Activated CD8-positive, alpha-beta T cell treated with anti-CD3 and anti-CD28 coated beads for 36 hours (primary cell): ENCODE measurements around the gene RPLP2. TPM values are rescaled to one million over a fixed set of nuclear protein-coding genes. Genes with fewer than 3 reads are reported as not detected.

ENCODE experiments used
- ATAC-seq: fragments of 200-7000 bp; cut with Tn5 transposase; one replicate; pipeline ENCODE4 v1.10.0; 2021; ENCODE audit warnings: mild to moderate bottlenecking, moderate library complexity
- CTCF ChIA-PET: fragments of 350-600 bp; sonication (Branson Sonifier 250); formaldehyde crosslinking; loops from one replicate; lab custom pipeline; 2021; ENCODE audit warnings: antibody characterized with exemption; lab: Charles Lee
- POLR2A ChIA-PET: fragments of 350-600 bp; sonication (Branson Sonifier 250); formaldehyde crosslinking; loops from one replicate; lab custom pipeline; 2021; ENCODE audit warnings: antibody characterized with exemption; lab: Charles Lee
- DNase-seq: peaks from one replicate; pipeline ENCODE4 v3.0.0-alpha.2; 2020
- H3K27ac Mint-ChIP-seq: one replicate; pipeline ENCODE4 v1.8.0; 2021; ENCODE audit warnings: mild to moderate bottlenecking, mixed read lengths
- H3K27me3 Mint-ChIP-seq: one replicate; pipeline ENCODE4 v1.8.0; 2021; ENCODE audit warnings: mixed read lengths
- H3K36me3 Mint-ChIP-seq: one replicate; pipeline ENCODE4 v1.8.0; 2021; ENCODE audit warnings: low read depth, mixed read lengths
- H3K4me1 Mint-ChIP-seq: one replicate; pipeline ENCODE4 v1.8.0; 2021; ENCODE audit warnings: low read depth, mixed read lengths
- H3K4me3 Mint-ChIP-seq: one replicate; pipeline ENCODE4 v1.8.0; 2021; ENCODE audit warnings: mild to moderate bottlenecking, moderate library complexity, mixed read lengths
- H3K9me3 Mint-ChIP-seq: one replicate; pipeline ENCODE4 v1.8.0; 2021; ENCODE audit warnings: mixed read lengths
- intact Hi-C: fragments of 100-400 bp; cut with micrococcal nuclease; formaldehyde crosslinking; loops from one replicate; pipeline ENCODE4 v1.10.0; 2022
- total RNA-seq, 2 experiments: library from RNA; stranded (reverse); gene quantifications; one replicate each; pipeline ENCODE4 v1.2.3, GENCODE V29; 2021
- TF ChIP-seq, protein P1 (sequence below): fragments of 200-600 bp; IDR thresholded peaks from one replicate; pipeline ENCODE4 v1.8.0; 2022; ENCODE audit warnings: antibody characterized with exemption, mild to moderate bottlenecking

The RPLP2 gene
- total RNA-seq, 2 experiments from 2014 or later: 3,638 to 3,686 TPM

DNA sequence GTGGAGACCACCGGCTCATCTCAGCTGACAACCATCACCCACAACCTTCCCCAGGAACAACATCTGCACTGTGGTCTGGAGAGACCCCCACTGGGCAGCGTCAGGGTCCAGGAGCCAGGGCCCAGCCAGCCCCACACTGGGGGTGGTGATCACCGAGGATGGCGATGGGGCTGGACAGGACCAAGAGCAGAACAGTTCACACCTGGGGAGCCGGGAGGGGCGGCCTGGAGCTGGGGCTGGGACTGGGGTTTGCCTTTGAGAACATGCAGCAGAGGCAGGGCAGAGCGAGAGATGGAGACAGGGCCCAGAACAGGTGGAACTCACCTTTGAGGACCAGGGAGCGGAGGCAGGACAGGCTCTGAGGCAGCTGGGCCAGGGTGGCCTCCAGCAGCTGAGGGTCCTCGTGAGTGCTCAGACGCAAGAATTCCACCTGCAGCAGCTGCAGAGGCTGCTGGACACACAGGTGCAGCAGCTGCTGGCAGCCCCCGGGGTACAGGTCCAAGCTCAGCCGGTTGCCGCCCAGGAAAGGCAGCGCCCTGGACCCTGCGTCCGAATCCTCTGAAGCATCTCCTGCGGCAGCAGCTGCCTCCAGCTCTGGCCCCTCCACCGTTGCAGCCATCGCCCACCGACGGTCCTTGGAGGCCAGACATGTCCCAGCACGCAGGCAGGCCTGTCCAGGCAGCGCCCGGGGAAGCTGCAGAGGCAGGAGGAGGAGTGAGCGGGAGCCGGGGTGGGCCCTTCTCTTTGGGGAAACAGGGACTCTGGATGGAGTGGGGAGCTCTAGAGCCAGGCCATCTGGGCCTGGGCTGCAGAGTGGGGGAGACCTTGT, 5.8 kb upstream of the RPLP2 start:
- H3K36me3 Mint-ChIP-seq: peaks cover 4% of the 10 kb centered on the region
- H3K4me3 Mint-ChIP-seq: peak overlapping the region; percentile 79
- DNase-seq (no peak), ATAC-seq (no peak)
- peak overlapping the region; percentile 81 for H3K27ac Mint-ChIP-seq
- H3K9me3 Mint-ChIP-seq: no peaks in the 10 kb centered on the region
- peaks cover 6% of the 10 kb centered on the region for H3K4me1 Mint-ChIP-seq
- H3K27me3 Mint-ChIP-seq: no peaks in the 10 kb centered on the region
- TF ChIP-seq, protein P1, sequence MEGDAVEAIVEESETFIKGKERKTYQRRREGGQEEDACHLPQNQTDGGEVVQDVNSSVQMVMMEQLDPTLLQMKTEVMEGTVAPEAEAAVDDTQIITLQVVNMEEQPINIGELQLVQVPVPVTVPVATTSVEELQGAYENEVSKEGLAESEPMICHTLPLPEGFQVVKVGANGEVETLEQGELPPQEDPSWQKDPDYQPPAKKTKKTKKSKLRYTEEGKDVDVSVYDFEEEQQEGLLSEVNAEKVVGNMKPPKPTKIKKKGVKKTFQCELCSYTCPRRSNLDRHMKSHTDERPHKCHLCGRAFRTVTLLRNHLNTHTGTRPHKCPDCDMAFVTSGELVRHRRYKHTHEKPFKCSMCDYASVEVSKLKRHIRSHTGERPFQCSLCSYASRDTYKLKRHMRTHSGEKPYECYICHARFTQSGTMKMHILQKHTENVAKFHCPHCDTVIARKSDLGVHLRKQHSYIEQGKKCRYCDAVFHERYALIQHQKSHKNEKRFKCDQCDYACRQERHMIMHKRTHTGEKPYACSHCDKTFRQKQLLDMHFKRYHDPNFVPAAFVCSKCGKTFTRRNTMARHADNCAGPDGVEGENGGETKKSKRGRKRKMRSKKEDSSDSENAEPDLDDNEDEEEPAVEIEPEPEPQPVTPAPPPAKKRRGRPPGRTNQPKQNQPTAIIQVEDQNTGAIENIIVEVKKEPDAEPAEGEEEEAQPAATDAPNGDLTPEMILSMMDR: no peak
- intact Hi-C loops: no loop called here
- CTCF ChIA-PET: interaction anchor here (1.0 kb wide), 1 partner anchor 20 kb away, joined by 4 read pairs; no protein-coding TSS in a partner anchor
- POLR2A ChIA-PET: interaction anchor here (0.6 to 3.5 kb wide), 8 partner anchors 8 to 360 kb away, joined by 3 to 22 read pairs (median 3); partner anchors contain the start of gene PNPLA2

DNA sequence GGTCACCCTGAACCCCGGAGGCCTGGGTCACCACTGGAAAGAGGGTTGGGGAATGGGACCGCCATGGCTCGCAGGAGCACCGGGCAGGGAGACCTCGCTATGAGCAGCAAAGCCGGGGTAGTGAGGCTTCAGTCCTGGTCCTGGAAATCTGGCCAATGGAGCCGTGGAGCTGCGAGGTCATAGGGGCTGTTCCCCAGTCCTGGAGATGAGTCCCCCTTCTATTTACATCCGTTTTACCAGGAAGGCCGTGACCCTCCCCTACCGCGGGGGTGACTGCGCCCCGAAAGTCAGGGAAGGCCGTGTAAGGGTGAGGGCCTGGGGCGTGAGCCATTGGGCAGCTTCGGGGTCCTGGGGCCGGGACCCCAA, 5.2 kb upstream of the RPLP2 start:
- peak overlapping the region; percentile 81 for H3K27ac Mint-ChIP-seq
- TF ChIP-seq, protein P1: no peak
- no peaks in the 10 kb centered on the region for H3K9me3 Mint-ChIP-seq
- POLR2A ChIA-PET: interaction anchor here (0.6 to 3.5 kb wide), 6 partner anchors 8 to 361 kb away, joined by 3 to 22 read pairs (median 4); partner anchors contain the start of gene PNPLA2
- peak overlapping the region; percentile 79 for H3K4me3 Mint-ChIP-seq
- CTCF ChIA-PET: interaction anchor here (1.0 kb wide), 1 partner anchor 21 kb away, joined by 4 read pairs; no protein-coding TSS in a partner anchor
- no peaks in the 10 kb centered on the region for H3K27me3 Mint-ChIP-seq
- peaks cover 6% of the 10 kb centered on the region for H3K4me1 Mint-ChIP-seq
- DNase-seq (no peak), ATAC-seq (no peak)
- H3K36me3 Mint-ChIP-seq: peaks cover 4% of the 10 kb centered on the region
- intact Hi-C loops: no loop called here

DNA sequence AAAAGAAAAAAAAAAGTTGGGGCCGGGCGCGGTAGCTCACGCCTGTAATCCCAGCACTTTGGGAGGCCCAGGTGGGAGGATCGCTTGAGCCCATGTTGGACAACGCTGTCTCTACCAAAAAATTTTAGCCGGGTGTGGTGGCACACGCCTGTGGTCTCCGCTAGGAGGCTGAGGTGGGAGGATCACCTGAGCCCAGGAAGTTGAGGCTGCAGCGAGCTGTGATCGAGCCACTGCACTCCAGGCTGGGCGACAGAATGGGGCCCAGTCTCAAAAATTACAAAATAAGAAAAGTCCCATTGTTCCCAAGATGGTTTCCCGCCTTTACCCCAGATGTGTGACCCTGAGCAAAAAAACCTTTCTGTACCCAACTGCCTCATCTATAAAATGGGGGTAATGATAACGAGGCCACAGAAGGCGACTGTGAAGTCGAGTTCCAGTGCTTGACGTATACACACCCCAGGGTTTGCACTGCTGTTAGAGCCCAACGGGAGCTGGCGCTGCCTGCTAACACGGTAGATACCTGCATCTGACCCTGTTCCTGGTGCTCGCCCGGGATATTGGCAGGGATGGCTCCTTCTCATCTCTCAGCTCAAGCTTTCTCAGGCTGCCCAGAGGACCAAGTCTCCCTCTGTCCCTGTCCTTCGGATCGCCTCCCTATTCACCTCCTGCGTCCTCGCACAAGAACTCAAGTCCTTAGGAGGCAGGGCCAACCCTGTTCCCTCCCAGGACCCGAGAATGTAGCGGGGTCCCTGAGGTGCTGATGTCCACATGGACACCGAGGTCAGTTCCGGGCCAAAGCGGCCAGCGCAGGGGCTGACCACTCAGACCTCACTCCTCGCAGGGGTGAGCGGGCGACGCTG, 1.1 kb upstream of the RPLP2 start:
- CTCF ChIA-PET: interaction anchor here (0.9 to 1.7 kb wide), 4 partner anchors 10 to 83 kb away, joined by 3 to 7 read pairs (median 3); partner anchors contain the start of genes PNPLA2 and SLC25A22
- POLR2A ChIA-PET: interaction anchor here (1.0 to 15.6 kb wide), 7 partner anchors 9 to 32 kb away, joined by 3 to 273 read pairs (median 9); partner anchors contain the start of genes CD151, CEND1, CRACR2B and PNPLA2
- Mint-ChIP-seq H3K36me3 (peaks cover 37% of the 10 kb centered on the region), H3K27me3 (no peaks in the 10 kb centered on the region), H3K9me3 (no peaks in the 10 kb centered on the region), H3K4me3 (peak overlapping the region; percentile 87), H3K27ac (peak overlapping the region; percentile 99), H3K4me1 (peaks cover 28% of the 10 kb centered on the region)
- intact Hi-C loops: no loop called here
- DNase-seq: peak; percentile 58
- no peak for ATAC-seq
- TF ChIP-seq, protein P1: peak; percentile 16

DNA sequence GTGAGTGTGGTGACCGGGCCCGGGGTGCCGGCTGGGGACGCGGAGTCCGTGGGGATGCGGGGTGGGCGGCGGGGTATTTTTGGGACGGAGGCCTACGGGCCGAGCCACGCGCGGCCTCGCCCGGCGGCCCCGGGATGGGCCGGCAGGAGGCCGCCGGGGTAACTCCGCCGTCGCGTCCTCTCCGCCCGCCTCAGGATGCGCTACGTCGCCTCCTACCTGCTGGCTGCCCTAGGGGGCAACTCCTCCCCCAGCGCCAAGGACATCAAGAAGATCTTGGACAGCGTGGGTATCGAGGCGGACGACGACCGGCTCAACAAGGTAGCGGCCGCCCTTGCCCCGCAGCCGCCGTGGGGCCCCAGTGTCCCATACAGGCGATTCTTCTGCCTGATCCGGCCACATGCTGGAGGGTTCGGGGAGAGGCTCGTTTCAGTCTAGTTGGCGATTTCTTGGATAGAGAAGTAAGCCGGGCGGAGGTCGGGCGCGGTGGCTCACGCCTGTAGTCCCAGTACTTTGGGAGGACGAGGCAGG, 337 bp downstream of the RPLP2 start:
- H3K27me3 Mint-ChIP-seq: no peaks in the 10 kb centered on the region
- no peaks in the 10 kb centered on the region for H3K9me3 Mint-ChIP-seq
- ATAC-seq (no peak), DNase-seq (no peak)
- TF ChIP-seq, protein P1: no peak
- intact Hi-C loops: no loop called here
- peak overlapping the region; percentile 99 for H3K27ac Mint-ChIP-seq
- ChIA-PET POLR2A (interaction anchor here (1.3 to 15.6 kb wide), 6 partner anchors 9 to 541 kb away, joined by 3 to 273 read pairs (median 16); partner anchors contain the start of genes CD151, CRACR2B, PNPLA2 and POLR2L), CTCF (interaction anchor here (1.7 kb wide), 1 partner anchor 12 kb away, joined by 7 read pairs; the partner anchor contains the start of gene SLC25A22)
- peak overlapping the region; percentile 87 for H3K4me3 Mint-ChIP-seq
- H3K4me1 Mint-ChIP-seq: peaks cover 28% of the 10 kb centered on the region
- H3K36me3 Mint-ChIP-seq: peaks cover 39% of the 10 kb centered on the region
